Keratinocyte (primary cell): Measurements from ENCODE around the gene JMJD1C. TPM values are rescaled to one million over a fixed set of nuclear protein-coding genes. Genes with fewer than 3 reads are reported as not detected.

ENCODE experiments used
- DNase-seq: peaks from one replicate; pipeline ENCODE4 v3.0.0-alpha.2; 2011; ENCODE audit warnings: low read depth, missing footprints, low spot score
- FAIRE-seq: peaks from 2 replicates; lab custom pipeline; 2011; peaks lifted over from hg19 to GRCh38; lab: Jason Lieb, UNC
- H2AFZ ChIP-seq: 2 replicates; pipeline ENCODE4 v1.6.0; 2012; ENCODE audit warnings: low read length, control low read depth, inconsistent platforms; ENCODE audit not compliant: control insufficient read depth
- H3K27ac ChIP-seq: 2 replicates; pipeline ENCODE4 v1.5.1; 2011; ENCODE audit warnings: low read length; ENCODE audit not compliant: control insufficient read depth, insufficient read depth
- H3K27me3 ChIP-seq: 3 replicates; pipeline ENCODE4 v1.6.0; 2011; ENCODE audit warnings: low read length; ENCODE audit not compliant: control insufficient read depth, insufficient read depth; ENCODE audit errors: extremely low read depth
- H3K36me3 ChIP-seq, 2 experiments: 2 replicates in 1 of 2; 3 replicates in 1 of 2; pipeline ENCODE4 v1.5.1; 2011; ENCODE audit warnings: low read length in 2 of 2, mild to moderate bottlenecking in 1 of 2; ENCODE audit not compliant: control insufficient read depth in 2 of 2, insufficient read depth in 2 of 2; ENCODE audit errors: extremely low read depth in 1 of 2
- H3K4me1 ChIP-seq: 3 replicates; pipeline ENCODE4 v1.5.1; 2011; ENCODE audit warnings: low read length; ENCODE audit not compliant: control insufficient read depth, insufficient read depth; ENCODE audit errors: extremely low read depth
- H3K4me2 ChIP-seq: 3 replicates; pipeline ENCODE4 v1.6.0; 2011; ENCODE audit warnings: low read depth, low read length; ENCODE audit not compliant: control insufficient read depth, insufficient read depth; ENCODE audit errors: extremely low read depth
- H3K4me3 ChIP-seq, 3 experiments: fragments of 200-600 bp in 1 of 3; sonication (generic) in 1 of 3; 2 replicates in 2 of 3; 3 replicates in 1 of 3; pipeline ENCODE4 v1.5.1; 2011 to 2016; ENCODE audit warnings: low read length in 3 of 3, mild to moderate bottlenecking in 3 of 3, control low read depth in 2 of 3, inconsistent platforms in 1 of 3, low read depth in 1 of 3, mixed read lengths in 1 of 3, mixed run types in 1 of 3, moderate library complexity in 1 of 3; ENCODE audit not compliant: control insufficient read depth in 2 of 3, insufficient read depth in 2 of 3; ENCODE audit errors: extremely low read depth in 1 of 3
- H3K79me2 ChIP-seq: 2 replicates; pipeline ENCODE4 v1.6.0; 2012; ENCODE audit warnings: low read length; ENCODE audit not compliant: control insufficient read depth, insufficient read depth
- H3K9ac ChIP-seq: 3 replicates; pipeline ENCODE4 v1.6.0; 2011; ENCODE audit warnings: low read length; ENCODE audit not compliant: control insufficient read depth, insufficient read depth; ENCODE audit errors: extremely low read depth
- H3K9me1 ChIP-seq: 3 replicates; pipeline ENCODE4 v1.6.0; 2011; ENCODE audit warnings: low read length; ENCODE audit not compliant: control insufficient read depth, insufficient read depth; ENCODE audit errors: extremely low read depth
- H3K9me3 ChIP-seq: 2 replicates; pipeline ENCODE4 v1.5.1; 2012; ENCODE audit warnings: low read depth, low read length; ENCODE audit not compliant: control insufficient read depth
- H4K20me1 ChIP-seq: 3 replicates; pipeline ENCODE4 v1.6.0; 2011; ENCODE audit warnings: low read length; ENCODE audit not compliant: control insufficient read depth, insufficient read depth; ENCODE audit errors: extremely low read depth
- CTCF ChIP-seq, 3 experiments: IDR thresholded peaks in 1 of 3; conservative IDR thresholded peaks in 1 of 3; optimal IDR thresholded peaks in 1 of 3; 2 replicates in 2 of 3; 3 replicates in 1 of 3; pipeline versions ENCODE3 to v1.5.1; 2011; ENCODE audit warnings: low read length in 3 of 3, mild to moderate bottlenecking in 3 of 3, moderate library complexity in 2 of 3, control low read depth in 1 of 3, inconsistent platforms in 1 of 3; ENCODE audit not compliant: insufficient read depth in 2 of 3; ENCODE audit errors: extremely low read depth in 1 of 3
- EZH2 ChIP-seq: IDR thresholded peaks from one replicate; pipeline ENCODE4 v1.6.1; 2012; ENCODE audit warnings: inconsistent platforms, mild to moderate bottlenecking, low read length, moderate library complexity
- dilution Hi-C: fragments of 300-500 bp; cut with MboI; formaldehyde crosslinking; loops from one replicate; pipeline ENCODE4 v1.7.0; 2020; ENCODE audit warnings: low sequenced_read_pairs; ENCODE audit not compliant: extremely low pct_ligation_motif_present
- polyA plus RNA-seq, 5 experiments: library from polyadenylated mRNA; depleted of rRNA in 3 of 5; stranded (reverse) in 3 of 5; stranded (forward) in 1 of 5; unstranded in 1 of 5; fragments of >200 nt; gene quantifications; 1 replicate in 1 of 5; 2 replicates in 3 of 5; 3 replicates in 1 of 5; pipeline versions ENCODE4 v1.2.1 to v1.2.3, GENCODE V29; 2011 to 2012; ENCODE audit warnings: missing spikeins in 2 of 5, low read depth in 1 of 5, low replicate concordance in 1 of 5

JMJD1C gene
- polyA plus RNA-seq, 1 donor (not counting 4 experiments of a cell fraction or from before 2014, with no cell fraction given) = 38.2 TPM

- H2AFZ ChIP-seq = no peak overlapping the region
- peaks cover 11% of the 10 kb centered on the region for H3K79me2 ChIP-seq
- DNase-seq = no peak
- H3K4me2 ChIP-seq = no peak overlapping the region
- H3K27ac ChIP-seq = no peak overlapping the region
- dilution Hi-C loops = no loop called here
- no peak for FAIRE-seq
- TF ChIP-seq EZH2 (no peak), CTCF (optimal IDR thresholded peaks at IDR 0.05 in 1 of 3, IDR thresholded peaks at IDR 0.05 in 1 of 3, conservative IDR thresholded peaks at IDR 0.05 in 1 of 3; ENCODE audit: extremely low read depth in 1 of 3, insufficient read depth in 2 of 3, low read length in 3 of 3) (no peak)
- H4K20me1 ChIP-seq = no peaks in the 10 kb centered on the region
- no peaks in the 10 kb centered on the region for H3K36me3 ChIP-seq
- H3K4me1 ChIP-seq = no peaks in the 10 kb centered on the region
- no peak overlapping the region for H3K9ac ChIP-seq
- H3K27me3 ChIP-seq = no peaks in the 10 kb centered on the region
- no peaks in the 10 kb centered on the region for H3K9me1 ChIP-seq
- H3K9me3 ChIP-seq = no peaks in the 10 kb centered on the region
- H3K4me3 ChIP-seq = no peak overlapping the region
These were observed 185.4 kb downstream of the JMJD1C start for GRCh38 chr10:63280386-63280785.

DNA sequence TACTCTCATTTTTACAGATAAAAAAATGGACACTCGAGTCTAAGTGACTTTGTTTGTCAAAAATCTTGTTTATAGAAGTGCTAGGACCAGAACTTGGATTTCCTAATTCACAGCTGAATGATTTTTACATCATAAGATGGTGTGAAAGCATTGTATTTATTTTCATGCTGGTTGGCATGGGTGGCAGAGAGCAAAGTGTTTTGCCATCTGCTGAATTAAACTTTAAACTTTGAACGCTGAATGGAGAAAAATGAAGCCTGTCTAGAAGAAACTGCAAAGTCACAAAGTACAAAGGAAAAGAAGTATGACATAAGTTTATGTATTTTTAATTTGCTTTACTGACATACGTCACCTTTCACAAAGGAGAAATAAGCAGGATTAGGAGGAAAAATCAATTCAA lies 190.7 kb downstream of the JMJD1C start:
- dilution Hi-C loops = no loop called here

More for the DNA sequence above, 190.7 kb downstream of the JMJD1C start:
- no peak overlapping the region for H3K4me2 ChIP-seq
- no peaks in the 10 kb centered on the region for H3K9me3 ChIP-seq
- no peaks in the 10 kb centered on the region for H3K36me3 ChIP-seq
- H3K4me3 ChIP-seq = no peak overlapping the region
- peaks cover 5% of the 10 kb centered on the region for H3K4me1 ChIP-seq
- no peak overlapping the region for H3K27ac ChIP-seq
- no peak overlapping the region for H2AFZ ChIP-seq
- no peaks in the 10 kb centered on the region for H3K9me1 ChIP-seq
- DNase-seq (no peak), FAIRE-seq (no peak)
- TF ChIP-seq EZH2 (no peak), CTCF (optimal IDR thresholded peaks at IDR 0.05 in 1 of 3, IDR thresholded peaks at IDR 0.05 in 1 of 3, conservative IDR thresholded peaks at IDR 0.05 in 1 of 3; ENCODE audit: extremely low read depth in 1 of 3, insufficient read depth in 2 of 3, low read length in 3 of 3) (no peak)
- H4K20me1 ChIP-seq = no peaks in the 10 kb centered on the region
- no peaks in the 10 kb centered on the region for H3K27me3 ChIP-seq
- H3K9ac ChIP-seq = no peak overlapping the region
- H3K79me2 ChIP-seq = peaks cover 17% of the 10 kb centered on the region
